PC-9 (cell line): ENCODE data around the gene CHAF1B.

Source experiments
- EZH2 ChIP-seq: fragments of 200-600 bp; sonication (generic); IDR thresholded peaks from 2 replicates; pipeline ENCODE4 v1.8.0; 2017; ENCODE audit warnings: antibody characterized with exemption, low read depth
- TF ChIP-seq, protein P1 (sequence below): fragments of 200-600 bp; sonication (generic); conservative IDR thresholded peaks from 2 replicates; pipeline ENCODE4 v1.6.1; 2017; ENCODE audit warnings: mixed run types, antibody characterized with exemption, mild to moderate bottlenecking, moderate library complexity

DNA sequence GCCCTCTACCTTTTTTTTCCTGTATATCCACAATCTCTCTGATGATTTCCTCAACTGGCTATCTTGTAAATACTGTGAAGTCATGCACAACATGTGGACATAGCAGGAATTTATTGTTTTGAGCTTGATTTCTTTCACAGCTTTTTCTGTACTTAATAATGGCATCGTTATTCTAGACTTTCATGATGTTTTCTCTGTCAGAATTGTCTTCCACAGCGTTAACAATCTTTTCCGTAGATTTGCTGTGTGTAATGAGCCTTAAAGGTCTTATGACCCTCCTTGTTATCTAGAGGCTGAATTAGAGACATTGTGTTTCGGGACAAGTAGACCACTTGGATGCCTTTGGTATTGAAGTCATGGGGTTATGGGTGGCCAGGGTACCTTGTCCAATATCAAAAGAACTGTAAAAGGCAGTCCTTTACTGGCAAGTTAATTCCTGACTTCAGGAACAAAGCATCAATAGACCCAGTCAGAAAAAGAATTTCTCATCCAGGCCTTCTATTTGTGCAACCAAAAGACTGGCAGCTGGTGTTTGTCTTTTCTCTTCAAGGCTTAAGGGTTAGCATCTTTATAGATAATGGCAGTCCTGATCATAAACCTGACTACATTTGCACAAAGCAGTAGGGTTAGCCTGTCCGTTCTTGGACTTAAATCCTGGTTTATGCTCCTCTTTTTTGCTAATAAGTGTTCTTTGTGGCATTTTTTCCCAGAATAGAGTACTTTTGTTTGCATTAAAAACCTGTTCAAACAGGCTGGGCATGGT, 30.1 kb upstream of the CHAF1B start:
- TF ChIP-seq, protein P1, sequence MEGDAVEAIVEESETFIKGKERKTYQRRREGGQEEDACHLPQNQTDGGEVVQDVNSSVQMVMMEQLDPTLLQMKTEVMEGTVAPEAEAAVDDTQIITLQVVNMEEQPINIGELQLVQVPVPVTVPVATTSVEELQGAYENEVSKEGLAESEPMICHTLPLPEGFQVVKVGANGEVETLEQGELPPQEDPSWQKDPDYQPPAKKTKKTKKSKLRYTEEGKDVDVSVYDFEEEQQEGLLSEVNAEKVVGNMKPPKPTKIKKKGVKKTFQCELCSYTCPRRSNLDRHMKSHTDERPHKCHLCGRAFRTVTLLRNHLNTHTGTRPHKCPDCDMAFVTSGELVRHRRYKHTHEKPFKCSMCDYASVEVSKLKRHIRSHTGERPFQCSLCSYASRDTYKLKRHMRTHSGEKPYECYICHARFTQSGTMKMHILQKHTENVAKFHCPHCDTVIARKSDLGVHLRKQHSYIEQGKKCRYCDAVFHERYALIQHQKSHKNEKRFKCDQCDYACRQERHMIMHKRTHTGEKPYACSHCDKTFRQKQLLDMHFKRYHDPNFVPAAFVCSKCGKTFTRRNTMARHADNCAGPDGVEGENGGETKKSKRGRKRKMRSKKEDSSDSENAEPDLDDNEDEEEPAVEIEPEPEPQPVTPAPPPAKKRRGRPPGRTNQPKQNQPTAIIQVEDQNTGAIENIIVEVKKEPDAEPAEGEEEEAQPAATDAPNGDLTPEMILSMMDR, result no peak
- TF ChIP-seq EZH2, result no peak
